ENCODE results near the gene ITSN1. TPM values are rescaled to one million over a fixed set of nuclear protein-coding genes. Genes with fewer than 3 reads are reported as not detected.

The ITSN1 gene
- total RNA-seq, 1 experiment from 2014 or later, result 88.5 TPM

DNA sequence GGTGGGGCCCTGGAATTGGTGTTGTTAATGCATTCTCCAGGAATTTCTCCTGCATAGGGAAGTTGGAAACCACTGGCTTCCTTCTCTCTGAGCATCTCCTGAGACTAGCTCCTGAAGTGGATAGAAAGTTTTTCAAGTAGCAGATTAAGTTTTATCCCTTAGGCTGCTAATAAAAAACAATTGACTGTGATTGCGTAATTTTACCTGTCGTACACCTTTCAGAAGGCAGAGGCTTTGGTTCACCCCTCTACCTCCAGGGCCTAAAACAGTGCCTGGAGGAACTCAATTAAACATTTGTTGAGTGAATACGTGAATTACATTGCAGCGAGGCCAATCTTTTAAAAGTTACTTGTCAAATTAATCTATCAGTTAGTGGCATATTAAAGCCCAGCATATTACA is 3.4 kb downstream of the ITSN1 start:
- no TSS peak for BruUV-seq (replicated peaks)
- Mint-ChIP-seq H3K4me1 (ENCODE audit: low read depth, unreplicated experiment) (peaks cover 22% of the 10 kb centered on the region), H3K27ac (ENCODE audit: unreplicated experiment) (no peak overlapping the region), H3K36me3 (ENCODE audit: insufficient read depth, unreplicated experiment) (peaks cover 25% of the 10 kb centered on the region), H3K27me3 (ENCODE audit: insufficient read depth, unreplicated experiment) (no peaks in the 10 kb centered on the region), H3K9me3 (ENCODE audit: unreplicated experiment) (no peaks in the 10 kb centered on the region), H3K4me3 (ENCODE audit: unreplicated experiment) (no peak overlapping the region)
- Histone ChIP-seq H3K36me3 (ENCODE audit: control insufficient read depth, insufficient read depth, low read length) (no peaks in the 10 kb centered on the region), H3K27me3 (replicated peaks; ENCODE audit: control insufficient read depth, insufficient read depth, low read length) (no peaks in the 10 kb centered on the region), H3K4me1 (peaks cover 40% of the 10 kb centered on the region), H3K4me3 (ENCODE audit: low read depth, low read length) (no peak overlapping the region), H3K9me3 (no peaks in the 10 kb centered on the region)
- TF ChIP-seq, protein P1, sequence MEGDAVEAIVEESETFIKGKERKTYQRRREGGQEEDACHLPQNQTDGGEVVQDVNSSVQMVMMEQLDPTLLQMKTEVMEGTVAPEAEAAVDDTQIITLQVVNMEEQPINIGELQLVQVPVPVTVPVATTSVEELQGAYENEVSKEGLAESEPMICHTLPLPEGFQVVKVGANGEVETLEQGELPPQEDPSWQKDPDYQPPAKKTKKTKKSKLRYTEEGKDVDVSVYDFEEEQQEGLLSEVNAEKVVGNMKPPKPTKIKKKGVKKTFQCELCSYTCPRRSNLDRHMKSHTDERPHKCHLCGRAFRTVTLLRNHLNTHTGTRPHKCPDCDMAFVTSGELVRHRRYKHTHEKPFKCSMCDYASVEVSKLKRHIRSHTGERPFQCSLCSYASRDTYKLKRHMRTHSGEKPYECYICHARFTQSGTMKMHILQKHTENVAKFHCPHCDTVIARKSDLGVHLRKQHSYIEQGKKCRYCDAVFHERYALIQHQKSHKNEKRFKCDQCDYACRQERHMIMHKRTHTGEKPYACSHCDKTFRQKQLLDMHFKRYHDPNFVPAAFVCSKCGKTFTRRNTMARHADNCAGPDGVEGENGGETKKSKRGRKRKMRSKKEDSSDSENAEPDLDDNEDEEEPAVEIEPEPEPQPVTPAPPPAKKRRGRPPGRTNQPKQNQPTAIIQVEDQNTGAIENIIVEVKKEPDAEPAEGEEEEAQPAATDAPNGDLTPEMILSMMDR (IDR thresholded peaks at IDR 0.05; ENCODE audit: insufficient read depth in 1 of 2, low read depth in 1 of 2, low read length in 1 of 2, severe bottlenecking in 1 of 2, unreplicated experiment in 1 of 2), result no peak
- POLR2A ChIA-PET, result interaction anchor here (0.9 kb wide), 1 partner anchor 57 kb away, joined by 3 read pairs; the partner anchor contains the start of gene DONSON
- intact Hi-C loops (cut with micrococcal nuclease; ENCODE audit: unreplicated experiment), result no loop called here
- CTCF ChIA-PET, result no interaction called here
- no peak for DNase-seq

DNA sequence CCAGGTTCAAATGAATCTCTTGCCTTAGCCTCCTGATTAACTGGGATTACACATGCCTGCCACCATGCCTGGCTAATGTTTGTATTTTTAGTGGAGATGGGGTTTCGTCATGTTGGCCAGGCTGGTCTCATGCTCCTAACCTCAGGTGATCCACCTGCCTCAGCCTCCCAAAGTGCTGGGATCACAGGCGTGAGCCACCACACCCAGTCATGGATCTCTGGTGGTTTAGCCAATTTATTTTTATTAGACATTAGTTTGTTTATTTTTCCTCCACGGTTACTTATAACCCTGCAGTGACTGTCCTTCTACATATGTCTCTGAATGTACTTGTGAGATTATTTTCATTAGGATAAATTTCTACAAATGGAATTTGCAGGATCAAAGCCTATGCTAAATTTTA is 5.3 kb downstream of the ITSN1 start:
- intact Hi-C loops (cut with micrococcal nuclease; ENCODE audit: unreplicated experiment), result no loop called here
- no peak for DNase-seq
- Histone ChIP-seq H3K36me3 (ENCODE audit: control insufficient read depth, insufficient read depth, low read length) (no peaks in the 10 kb centered on the region), H3K27me3 (replicated peaks; ENCODE audit: control insufficient read depth, insufficient read depth, low read length) (no peaks in the 10 kb centered on the region), H3K4me1 (peaks cover 58% of the 10 kb centered on the region), H3K4me3 (ENCODE audit: low read depth, low read length) (no peak overlapping the region), H3K9me3 (no peaks in the 10 kb centered on the region)
- CTCF ChIA-PET, result no interaction called here
- TF ChIP-seq, protein P1 (IDR thresholded peaks at IDR 0.05; ENCODE audit: insufficient read depth in 1 of 2, low read depth in 1 of 2, low read length in 1 of 2, severe bottlenecking in 1 of 2, unreplicated experiment in 1 of 2), result no peak
- H3K4me1 Mint-ChIP-seq (ENCODE audit: low read depth, unreplicated experiment), result peaks cover 34% of the 10 kb centered on the region
- no peak overlapping the region for H3K4me3 Mint-ChIP-seq (ENCODE audit: unreplicated experiment)
- POLR2A ChIA-PET, result no interaction called here
- H3K36me3 Mint-ChIP-seq (ENCODE audit: insufficient read depth, unreplicated experiment), result peaks cover 7% of the 10 kb centered on the region
- no peaks in the 10 kb centered on the region for H3K27me3 Mint-ChIP-seq (ENCODE audit: insufficient read depth, unreplicated experiment)
- H3K27ac Mint-ChIP-seq (ENCODE audit: unreplicated experiment), result peak overlapping the region; percentile 39
- no peaks in the 10 kb centered on the region for H3K9me3 Mint-ChIP-seq (ENCODE audit: unreplicated experiment)
- no TSS peak for BruUV-seq (replicated peaks)

DNA sequence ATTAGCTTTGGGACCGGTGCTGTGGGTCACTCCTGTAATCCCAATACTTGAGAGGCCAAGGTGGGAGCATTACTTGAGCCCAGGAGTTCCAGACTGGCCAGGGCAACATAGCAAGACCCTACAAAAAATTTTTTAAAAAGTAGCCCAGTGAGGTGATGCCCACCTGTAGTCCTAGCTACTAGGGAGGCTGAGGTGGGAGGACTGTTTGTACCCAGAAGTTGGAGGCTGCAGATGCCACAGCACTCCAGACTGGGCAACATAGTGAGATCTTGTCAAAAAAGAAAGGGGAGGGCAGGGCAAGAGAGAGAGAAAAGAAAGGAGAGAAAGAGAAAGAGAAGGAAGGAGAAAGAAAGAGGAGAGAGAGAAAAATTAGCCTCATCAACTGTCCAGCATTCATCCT is 6.3 kb downstream of the ITSN1 start:
- CTCF ChIA-PET, result no interaction called here
- Histone ChIP-seq H3K9me3 (no peaks in the 10 kb centered on the region), H3K27me3 (replicated peaks; ENCODE audit: control insufficient read depth, insufficient read depth, low read length) (no peaks in the 10 kb centered on the region), H3K36me3 (ENCODE audit: control insufficient read depth, insufficient read depth, low read length) (no peaks in the 10 kb centered on the region), H3K4me3 (ENCODE audit: low read depth, low read length) (no peak overlapping the region), H3K4me1 (peaks cover 59% of the 10 kb centered on the region)
- Mint-ChIP-seq H3K4me1 (ENCODE audit: low read depth, unreplicated experiment) (peaks cover 34% of the 10 kb centered on the region), H3K27me3 (ENCODE audit: insufficient read depth, unreplicated experiment) (no peaks in the 10 kb centered on the region), H3K4me3 (ENCODE audit: unreplicated experiment) (no peak overlapping the region), H3K27ac (ENCODE audit: unreplicated experiment) (peak overlapping the region; percentile 57), H3K9me3 (ENCODE audit: unreplicated experiment) (no peaks in the 10 kb centered on the region), H3K36me3 (ENCODE audit: insufficient read depth, unreplicated experiment) (peaks cover 2% of the 10 kb centered on the region)
- TF ChIP-seq, protein P1 (IDR thresholded peaks at IDR 0.05; ENCODE audit: insufficient read depth in 1 of 2, low read depth in 1 of 2, low read length in 1 of 2, severe bottlenecking in 1 of 2, unreplicated experiment in 1 of 2), result no peak
- intact Hi-C loops (cut with micrococcal nuclease; ENCODE audit: unreplicated experiment), result no loop called here
- BruUV-seq (replicated peaks), result no TSS peak
- DNase-seq, result no peak
- POLR2A ChIA-PET, result no interaction called here

Data from Caco-2 (cell line).